Cortex of kidney (tissue), 1 donor: ENCODE measurements around the gene NRXN3.

Experiments
- DNase-seq: peaks from one replicate; lab custom pipeline; 2025; lab: John Stamatoyannopoulos, UW

The NRXN3 gene

GRCh38 chr14:78170203-78170602 lies at the start of gene NRXN3:
Gene NRXN3 (plus strand): TSS chr14:78170373. CDS start chr14:78243094, 72,721 bp downstream.
- no peak for DNase-seq

- DNase-seq, result no peak
Observed at GRCh38 chr14:78122436-78122835, 47.7 kb upstream of the NRXN3 start.

GRCh38 chr14:78123650-78124253 lies 46.4 kb upstream of the NRXN3 start:
- DNase-seq, result no peak

GRCh38 chr14:78127961-78128360 lies 42.2 kb upstream of the NRXN3 start:
- DNase-seq, result no peak

- DNase-seq, result no peak
Observed at GRCh38 chr14:78129375-78129774, 40.8 kb upstream of the NRXN3 start.

- DNase-seq, result no peak
Observed at GRCh38 chr14:78130356-78130755, 39.8 kb upstream of the NRXN3 start.

GRCh38 chr14:78131201-78131600 lies 39.0 kb upstream of the NRXN3 start:
- no peak for DNase-seq

GRCh38 chr14:78131616-78132015 lies 38.6 kb upstream of the NRXN3 start:
- DNase-seq, result no peak

GRCh38 chr14:78135450-78135891 lies 34.7 kb upstream of the NRXN3 start:
- no peak for DNase-seq

GRCh38 chr14:78136695-78137094 lies 33.5 kb upstream of the NRXN3 start:
- DNase-seq, result no peak

GRCh38 chr14:78141590-78141989 lies 28.6 kb upstream of the NRXN3 start:
- no peak for DNase-seq

GRCh38 chr14:78142998-78143397 lies 27.2 kb upstream of the NRXN3 start:
- no peak for DNase-seq

GRCh38 chr14:78143489-78144145 lies 26.6 kb upstream of the NRXN3 start:
- DNase-seq, result no peak

GRCh38 chr14:78152201-78153063 lies 17.7 kb upstream of the NRXN3 start:
- no peak for DNase-seq

GRCh38 chr14:78153064-78153341 lies 17.2 kb upstream of the NRXN3 start:
- no peak for DNase-seq

- DNase-seq, result no peak
Observed at GRCh38 chr14:78154827-78155226, 15.3 kb upstream of the NRXN3 start.

- DNase-seq, result no peak
Observed at GRCh38 chr14:78156196-78156595, 14.0 kb upstream of the NRXN3 start.

GRCh38 chr14:78157494-78158437 lies 12.4 kb upstream of the NRXN3 start:
- peak; percentile 7 for DNase-seq

GRCh38 chr14:78162202-78162601 lies 8.0 kb upstream of the NRXN3 start:
- DNase-seq, result no peak

GRCh38 chr14:78164226-78164853 lies 5.8 kb upstream of the NRXN3 start:
- no peak for DNase-seq

GRCh38 chr14:78172428-78172827 lies 2.3 kb downstream of the NRXN3 start:
- no peak for DNase-seq
